ENCODE data around the gene CST4. TPM values are rescaled to one million over a fixed set of nuclear protein-coding genes. Genes with fewer than 3 reads are reported as not detected.

Gene CST4
- total RNA-seq, 1 donor: not detected

- DNase-seq (ENCODE audit: insufficient read length, low spot score, missing footprints): no peak
These were observed 47.9 kb downstream of the CST4 start for GRCh38 chr20:23640671-23641667.

GRCh38 chr20:23640018-23640601, 48.7 kb downstream of the CST4 start:
- H3K4me3 ChIP-seq (ENCODE audit: insufficient read depth, low read length): no peak overlapping the region
- H3K4me1 ChIP-seq (ENCODE audit: insufficient read depth, low read length): peaks cover 27% of the 10 kb centered on the region
- H3K36me3 ChIP-seq (ENCODE audit: insufficient read depth, low read length): no peaks in the 10 kb centered on the region
- H3K27ac ChIP-seq (ENCODE audit: low read depth, low read length): no peak overlapping the region
- H3K9me3 ChIP-seq (ENCODE audit: low read depth, low read length): no peaks in the 10 kb centered on the region
- peaks cover 18% of the 10 kb centered on the region for H4K20me1 ChIP-seq (ENCODE audit: insufficient read depth, low read length)
- peaks cover 21% of the 10 kb centered on the region for H3K79me2 ChIP-seq (ENCODE audit: insufficient read depth, low read length)
- TF ChIP-seq CTCF (IDR thresholded peaks at IDR 0.05; ENCODE audit: extremely low read depth, low read depth, low read length): no peak
- no peak for DNase-seq (ENCODE audit: insufficient read length, low spot score, missing footprints)
- no peak overlapping the region for H3K4me2 ChIP-seq (ENCODE audit: insufficient read depth, low read length)
- H2AFZ ChIP-seq (ENCODE audit: low read length): no peak overlapping the region
- H3K27me3 ChIP-seq (ENCODE audit: insufficient read depth, low read length): no peaks in the 10 kb centered on the region

More at GRCh38 chr20:23640671-23641667, 47.9 kb downstream of the CST4 start:
- H3K27me3 ChIP-seq (ENCODE audit: insufficient read depth, low read length): no peaks in the 10 kb centered on the region
- no peak overlapping the region for H3K27ac ChIP-seq (ENCODE audit: low read depth, low read length)
- no peak overlapping the region for H3K4me2 ChIP-seq (ENCODE audit: insufficient read depth, low read length)
- no peak for TF ChIP-seq CTCF (IDR thresholded peaks at IDR 0.05; ENCODE audit: extremely low read depth, low read depth, low read length)
- H3K36me3 ChIP-seq (ENCODE audit: insufficient read depth, low read length): no peaks in the 10 kb centered on the region
- no peaks in the 10 kb centered on the region for H3K9me3 ChIP-seq (ENCODE audit: low read depth, low read length)
- H3K79me2 ChIP-seq (ENCODE audit: insufficient read depth, low read length): peaks cover 13% of the 10 kb centered on the region
- no peak overlapping the region for H2AFZ ChIP-seq (ENCODE audit: low read length)
- H3K4me1 ChIP-seq (ENCODE audit: insufficient read depth, low read length): peaks cover 23% of the 10 kb centered on the region
- peaks cover 10% of the 10 kb centered on the region for H4K20me1 ChIP-seq (ENCODE audit: insufficient read depth, low read length)
- H3K4me3 ChIP-seq (ENCODE audit: insufficient read depth, low read length): no peak overlapping the region

- Histone ChIP-seq H3K27ac (ENCODE audit: low read depth, low read length) (no peak overlapping the region), H4K20me1 (ENCODE audit: insufficient read depth, low read length) (peaks cover 24% of the 10 kb centered on the region), H3K4me1 (ENCODE audit: insufficient read depth, low read length) (peaks cover 28% of the 10 kb centered on the region), H3K27me3 (ENCODE audit: insufficient read depth, low read length) (no peaks in the 10 kb centered on the region), H2AFZ (ENCODE audit: low read length) (no peak overlapping the region), H3K9me3 (ENCODE audit: low read depth, low read length) (no peaks in the 10 kb centered on the region), H3K79me2 (ENCODE audit: insufficient read depth, low read length) (peaks cover 26% of the 10 kb centered on the region), H3K36me3 (ENCODE audit: insufficient read depth, low read length) (peaks cover 6% of the 10 kb centered on the region), H3K4me2 (ENCODE audit: insufficient read depth, low read length) (no peak overlapping the region), H3K4me3 (ENCODE audit: insufficient read depth, low read length) (no peak overlapping the region)
- TF ChIP-seq CTCF (IDR thresholded peaks at IDR 0.05; ENCODE audit: extremely low read depth, low read depth, low read length): no peak
- DNase-seq (ENCODE audit: insufficient read length, low spot score, missing footprints): no peak
These were observed 49.3 kb downstream of the CST4 start for GRCh38 chr20:23639490-23639958.

- peaks cover 26% of the 10 kb centered on the region for H3K79me2 ChIP-seq (ENCODE audit: insufficient read depth, low read length)
- H3K9me3 ChIP-seq (ENCODE audit: low read depth, low read length): no peaks in the 10 kb centered on the region
- H2AFZ ChIP-seq (ENCODE audit: low read length): no peak overlapping the region
- no peaks in the 10 kb centered on the region for H3K27me3 ChIP-seq (ENCODE audit: insufficient read depth, low read length)
- no peak for TF ChIP-seq CTCF (IDR thresholded peaks at IDR 0.05; ENCODE audit: extremely low read depth, low read depth, low read length)
- no peak overlapping the region for H3K4me2 ChIP-seq (ENCODE audit: insufficient read depth, low read length)
- no peak overlapping the region for H3K27ac ChIP-seq (ENCODE audit: low read depth, low read length)
- no peak overlapping the region for H3K4me3 ChIP-seq (ENCODE audit: insufficient read depth, low read length)
- no peak for DNase-seq (ENCODE audit: insufficient read length, low spot score, missing footprints)
- peaks cover 24% of the 10 kb centered on the region for H4K20me1 ChIP-seq (ENCODE audit: insufficient read depth, low read length)
- H3K4me1 ChIP-seq (ENCODE audit: insufficient read depth, low read length): peaks cover 28% of the 10 kb centered on the region
- H3K36me3 ChIP-seq (ENCODE audit: insufficient read depth, low read length): peaks cover 14% of the 10 kb centered on the region
These were observed 50.5 kb downstream of the CST4 start for GRCh38 chr20:23638309-23638708.
